Hematopoietic multipotent progenitor cell treated with erythropoietin and hydrocortisone succinate and interleukin-3 and kit ligand, for 15 days (in vitro differentiated cells): Measurements from ENCODE around the gene ADCK1.
"Not testable (repeated sequence)": the region's sequence is repeated elsewhere in the genome, so short reads cannot be mapped to it uniquely, and the experiment has no call there.

Experiments used
- DNase-seq: peaks from one replicate; pipeline ENCODE4 v3.0.0-alpha.2; 2015; ENCODE audit warnings: low spot score

Gene ADCK1

DNA sequence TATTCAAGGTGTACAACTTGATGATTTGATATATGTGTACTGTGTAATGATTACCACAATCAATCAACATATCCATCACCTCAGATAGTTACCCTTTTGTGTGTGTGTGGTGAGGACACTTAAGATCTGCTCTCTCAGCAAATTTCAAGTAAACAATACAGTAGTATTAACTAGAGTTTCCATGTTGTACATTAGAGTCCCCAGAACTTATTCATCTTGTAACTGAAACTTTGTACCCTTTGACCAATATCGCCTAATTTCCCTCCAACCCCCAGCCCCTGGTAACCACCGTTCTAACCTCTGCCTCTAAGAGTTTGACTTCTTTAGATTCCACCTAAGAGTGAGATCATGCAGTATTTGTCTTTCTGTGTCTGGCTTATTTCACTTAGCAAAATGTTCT lies 12.1 kb downstream of the ADCK1 start:
- DNase-seq, result no peak

DNA sequence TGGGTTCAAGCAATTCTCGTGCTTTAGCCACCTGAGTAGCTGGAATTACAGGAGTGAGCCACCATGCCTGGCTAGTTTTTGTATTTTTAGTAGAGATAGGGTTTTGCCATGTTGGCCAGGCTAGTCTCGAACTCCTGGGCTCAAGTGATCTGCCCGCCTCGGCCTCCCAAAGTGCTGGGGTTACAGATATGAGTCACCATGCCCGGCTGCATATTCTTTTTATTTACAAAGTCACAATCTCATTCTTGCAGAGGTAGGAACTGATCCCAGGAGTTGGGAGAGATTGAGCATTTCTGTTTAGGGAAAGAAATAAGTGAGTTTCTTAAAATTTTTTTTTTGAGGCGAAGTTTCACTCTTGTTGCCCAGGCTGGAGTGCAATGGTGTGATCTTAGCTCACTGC lies 12.8 kb downstream of the ADCK1 start:
- DNase-seq, result not testable (repeated sequence)

DNA sequence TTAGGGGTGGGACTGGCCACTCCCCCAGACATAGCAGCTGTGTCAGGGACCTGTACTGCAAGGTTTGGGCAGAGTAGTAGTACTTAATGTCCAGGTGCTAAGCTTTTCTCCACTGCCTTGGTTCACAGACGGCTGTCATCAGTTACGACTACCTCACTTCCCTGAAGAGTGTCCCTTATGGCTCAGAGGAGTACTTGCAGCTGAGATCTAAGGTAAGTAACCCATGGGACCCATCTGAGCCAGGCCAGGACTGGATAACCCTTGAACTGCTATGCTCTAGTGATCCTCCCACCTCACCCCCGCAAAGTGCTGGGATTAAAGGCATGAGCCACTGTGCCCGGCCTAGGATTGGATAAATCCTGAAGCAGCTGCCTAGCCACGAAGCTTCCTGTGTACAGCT lies 22.4 kb downstream of the ADCK1 start:
- peak; percentile 31 for DNase-seq

DNA sequence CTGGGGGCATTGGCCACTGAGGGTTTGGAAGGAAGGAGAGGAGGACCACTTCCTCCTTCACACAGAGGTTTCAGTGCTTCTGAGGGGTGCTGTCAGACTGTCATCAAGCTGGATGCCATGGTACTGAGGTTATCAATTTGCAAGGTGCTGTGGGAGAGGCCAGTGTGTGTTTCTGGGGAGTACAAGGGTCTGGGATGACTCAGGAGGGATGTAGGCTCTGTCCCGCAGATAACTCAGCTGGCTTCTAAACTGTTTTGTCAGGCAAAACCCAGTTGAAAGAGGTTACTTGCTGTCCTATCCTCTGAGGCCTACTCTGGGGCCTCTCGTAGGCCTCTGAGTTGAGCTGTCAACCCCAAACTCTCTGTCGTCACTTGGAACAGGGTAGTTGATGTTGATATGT lies 22.8 kb downstream of the ADCK1 start:
- DNase-seq, result peak; percentile 66

DNA sequence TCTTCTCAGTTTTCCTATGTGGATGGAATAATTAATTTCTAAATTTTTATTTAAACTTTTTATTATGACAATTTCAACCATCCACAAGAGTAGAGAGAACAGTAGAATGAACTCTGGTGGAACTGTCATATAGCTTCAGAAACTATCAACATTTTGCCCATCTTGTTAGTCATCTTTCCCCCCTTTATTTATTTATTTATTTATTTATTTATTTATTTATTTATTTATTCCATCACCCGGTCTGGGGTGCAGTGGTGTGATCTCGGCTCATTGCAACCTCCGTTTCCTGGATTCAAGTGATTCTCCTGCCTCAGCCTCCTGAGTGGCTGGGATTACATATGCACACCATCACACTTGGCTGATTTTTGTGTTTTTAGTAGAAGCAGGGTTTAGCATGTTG lies 23.5 kb downstream of the ADCK1 start:
- no peak for DNase-seq

DNA sequence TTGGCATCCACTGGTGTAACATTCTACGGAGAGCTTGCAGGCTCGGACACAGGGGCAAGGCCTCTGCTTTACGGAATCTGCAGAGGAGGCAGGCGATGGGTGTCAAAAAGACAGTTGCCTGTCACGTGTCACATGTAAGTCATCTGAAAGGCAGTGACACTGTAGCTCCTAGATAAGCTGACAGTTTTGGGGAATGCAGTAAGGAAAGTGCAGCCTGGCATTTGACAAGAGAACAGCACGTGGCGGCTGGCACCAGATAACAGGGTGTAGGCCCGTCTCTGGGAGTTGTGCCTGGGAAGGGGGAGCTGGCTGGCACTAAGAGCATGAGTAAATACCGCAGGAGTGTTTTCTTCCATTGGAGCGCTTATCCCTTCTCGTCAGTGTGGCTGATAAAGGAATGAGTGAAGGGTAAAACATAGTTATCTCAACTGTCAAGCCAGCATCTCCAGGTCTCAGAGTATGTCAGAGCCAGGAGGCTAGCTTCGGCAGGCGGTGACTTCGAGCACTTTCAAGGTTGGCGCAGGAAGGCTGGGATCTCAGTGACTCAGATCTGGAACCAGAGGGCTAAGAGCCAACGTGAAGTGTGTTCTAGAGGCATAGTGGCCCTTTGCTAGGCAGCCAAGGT lies 26.1 kb downstream of the ADCK1 start:
- peak; percentile 87 for DNase-seq

DNA sequence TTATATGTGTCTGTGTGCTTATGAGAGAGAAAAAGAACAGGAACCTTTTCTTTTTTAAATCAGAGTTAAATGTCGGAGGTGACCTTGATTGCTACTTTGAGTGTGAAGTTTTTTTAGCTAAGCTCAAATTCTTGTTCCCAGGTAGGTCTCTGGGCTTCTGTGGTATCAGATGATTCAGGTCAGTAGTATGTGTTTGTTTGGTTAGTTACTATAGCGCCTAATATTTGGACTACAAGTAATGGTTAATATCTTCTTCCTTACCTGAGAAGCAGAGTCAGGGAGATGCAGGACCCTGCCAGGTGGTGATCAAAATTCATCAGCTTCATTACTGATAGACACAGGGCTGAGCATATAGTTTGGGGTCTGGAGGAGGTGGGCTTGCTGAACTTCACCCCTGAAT lies 30.8 kb downstream of the ADCK1 start:
- no peak for DNase-seq

DNA sequence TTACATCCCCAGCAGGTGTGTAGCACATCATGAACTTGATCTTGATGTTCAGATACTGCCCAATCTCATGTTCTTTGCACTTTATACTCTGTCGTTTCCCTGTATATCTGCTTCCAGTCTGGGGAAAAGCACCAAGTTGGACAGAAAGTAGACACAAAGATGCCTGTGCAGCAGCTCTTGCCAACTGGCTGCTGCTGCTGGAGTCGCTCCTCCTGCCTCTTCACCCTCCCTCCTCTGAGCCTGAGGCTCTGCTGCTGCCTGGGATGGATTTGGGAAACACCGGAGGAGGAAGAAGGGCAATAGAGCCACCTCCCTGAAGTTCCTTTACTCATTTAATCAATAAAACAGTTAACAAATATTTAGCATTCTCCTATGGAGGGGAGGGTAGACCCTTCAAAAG lies 32.4 kb downstream of the ADCK1 start:
- DNase-seq, result no peak

DNA sequence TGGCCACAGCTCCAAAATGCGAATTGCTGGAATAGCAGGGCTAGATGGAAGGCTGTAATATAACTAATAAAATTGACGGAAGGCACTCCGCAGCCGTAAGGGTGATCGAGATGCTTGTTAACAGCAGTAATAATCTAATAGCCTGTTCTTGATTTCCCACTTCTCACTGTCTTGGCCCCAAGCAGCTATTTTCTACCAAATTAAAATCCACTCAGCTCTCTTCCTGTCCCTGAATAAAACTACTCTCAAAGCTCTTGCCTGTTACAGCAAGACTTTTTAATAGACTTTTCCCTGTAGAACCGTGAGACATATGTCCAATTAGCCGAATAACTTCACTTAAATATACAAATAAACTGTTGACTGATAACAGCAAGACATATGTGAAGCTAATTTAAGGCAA lies 38.0 kb downstream of the ADCK1 start:
- DNase-seq, result no peak

DNA sequence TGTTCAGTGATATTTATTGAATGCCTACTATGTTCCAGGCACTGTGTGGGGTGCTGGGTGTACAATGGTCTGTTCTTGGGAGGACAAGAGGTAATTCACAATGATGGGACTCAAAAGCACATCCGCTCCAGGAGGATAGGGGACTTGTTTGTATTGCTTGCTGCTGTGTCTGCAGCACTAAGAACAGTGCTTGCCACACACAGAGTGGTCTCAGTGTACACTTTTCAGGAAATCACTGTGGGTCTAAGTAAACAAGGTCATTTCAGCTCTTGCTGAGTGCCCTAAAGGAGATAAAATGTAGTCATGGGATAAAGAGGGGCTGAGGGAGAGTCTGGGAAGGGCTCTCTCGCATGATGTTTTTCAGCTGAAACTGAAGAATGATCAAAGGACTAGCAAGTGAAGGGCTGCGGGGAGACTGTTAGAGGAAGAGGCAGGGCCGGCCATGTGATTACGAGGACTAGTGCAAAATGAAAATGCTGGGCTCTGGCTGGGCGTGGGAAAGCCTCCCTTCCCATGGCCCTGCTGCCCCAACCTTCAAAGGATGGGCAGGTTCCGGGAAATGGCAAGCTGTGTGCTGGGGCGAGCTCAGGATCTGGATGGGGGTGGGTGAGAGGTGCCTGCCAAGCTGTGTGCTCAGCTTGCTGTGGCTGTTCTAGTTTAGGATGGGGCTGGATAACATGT lies 39.1 kb downstream of the ADCK1 start:
- DNase-seq, result no peak

DNA sequence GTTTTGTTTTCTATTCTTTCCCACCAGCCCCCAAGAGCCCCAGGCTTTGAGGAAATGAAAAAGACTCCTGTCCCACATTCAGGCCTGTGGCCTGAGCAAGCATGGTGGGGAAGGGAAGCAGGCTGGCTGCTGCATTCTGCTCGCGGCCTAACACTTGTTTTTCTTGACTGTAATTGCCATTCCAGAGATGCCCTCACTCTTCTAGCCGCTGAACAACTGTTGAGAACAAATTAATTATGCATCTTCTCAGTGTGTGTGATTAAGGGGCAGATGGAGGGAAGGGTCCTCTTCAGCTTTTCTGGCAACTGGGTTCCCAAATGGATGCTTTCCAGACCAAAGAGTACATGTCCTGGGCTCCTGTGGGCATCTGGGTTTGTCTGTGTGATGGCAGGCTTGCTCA lies 43.3 kb downstream of the ADCK1 start:
- DNase-seq, result no peak

DNA sequence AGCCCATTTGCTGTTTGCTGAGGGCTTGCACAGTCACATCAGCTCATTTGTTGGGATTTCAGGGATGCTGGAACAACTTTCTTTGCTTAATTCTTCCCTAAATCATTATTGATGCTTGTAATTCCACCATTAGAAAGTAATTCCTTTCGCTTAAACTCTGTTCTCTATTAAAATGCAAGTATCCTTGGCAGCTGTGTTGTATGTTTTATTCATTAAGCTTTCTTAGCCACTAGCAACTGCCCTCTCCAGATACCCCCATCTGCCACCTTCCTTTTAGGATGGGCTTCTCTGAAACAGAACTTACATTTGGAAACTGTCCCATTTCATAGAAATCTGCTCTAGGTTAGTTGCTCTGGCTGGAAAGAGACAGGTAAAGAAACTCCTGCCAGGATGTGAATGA lies 43.7 kb downstream of the ADCK1 start:
- no peak for DNase-seq

DNA sequence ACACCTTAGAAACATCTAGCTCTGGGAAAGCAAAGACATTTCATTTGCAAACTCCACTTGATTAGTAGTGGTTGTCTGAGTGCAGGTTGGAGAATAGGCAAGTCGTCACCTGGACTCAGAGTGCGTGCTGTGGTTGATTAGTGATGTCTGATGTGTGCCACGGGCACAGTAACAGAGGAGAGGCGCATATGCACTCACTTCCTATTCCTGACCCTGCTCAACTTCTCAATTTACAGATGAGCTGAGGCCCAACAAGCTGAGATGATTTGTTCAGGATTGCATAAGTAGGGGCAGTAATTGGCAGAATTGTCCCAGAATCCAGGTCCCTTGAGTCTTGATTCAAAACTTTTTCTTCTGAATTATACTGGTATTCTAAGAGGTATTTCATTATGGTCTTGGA lies 44.9 kb downstream of the ADCK1 start:
- DNase-seq, result no peak

DNA sequence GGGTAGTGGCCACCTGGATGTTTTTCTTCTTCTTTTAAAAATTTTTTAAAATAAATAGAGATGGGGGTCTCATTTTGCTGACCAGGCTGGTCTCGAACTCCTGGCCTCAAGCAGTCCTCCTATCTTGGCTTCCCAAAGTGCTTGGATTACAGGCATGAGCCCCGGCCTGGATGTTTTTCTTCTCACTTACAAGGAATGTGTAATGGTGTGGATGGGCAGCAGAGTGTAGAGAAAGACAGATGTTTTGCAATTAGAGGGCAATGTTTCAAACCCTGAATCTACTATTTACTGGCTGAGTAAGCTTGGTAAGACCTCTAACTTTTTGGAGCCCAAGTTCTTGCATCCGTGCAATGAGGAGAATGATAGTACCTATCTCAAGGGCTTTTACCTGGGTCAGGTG lies 48.1 kb downstream of the ADCK1 start:
- no peak for DNase-seq

DNA sequence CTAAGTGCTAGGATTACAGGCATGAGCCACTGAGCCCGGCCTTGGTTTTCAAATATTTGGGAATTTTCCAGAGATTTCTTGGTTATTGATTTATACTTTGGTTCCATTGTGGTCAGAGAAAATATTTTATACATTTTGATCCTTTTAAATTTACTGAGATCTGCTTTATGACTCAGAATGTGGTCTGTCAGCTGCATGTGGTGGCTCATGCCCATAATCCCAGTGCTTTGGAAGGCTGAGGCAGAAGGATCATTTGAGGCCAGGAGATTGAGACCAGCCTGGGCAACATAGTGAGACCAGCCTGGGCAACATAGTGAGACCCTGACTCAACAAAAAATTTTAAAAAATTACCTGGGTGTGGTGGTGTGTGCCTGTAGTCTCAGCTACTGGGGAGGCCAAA lies 49.8 kb downstream of the ADCK1 start:
- no peak for DNase-seq

DNA sequence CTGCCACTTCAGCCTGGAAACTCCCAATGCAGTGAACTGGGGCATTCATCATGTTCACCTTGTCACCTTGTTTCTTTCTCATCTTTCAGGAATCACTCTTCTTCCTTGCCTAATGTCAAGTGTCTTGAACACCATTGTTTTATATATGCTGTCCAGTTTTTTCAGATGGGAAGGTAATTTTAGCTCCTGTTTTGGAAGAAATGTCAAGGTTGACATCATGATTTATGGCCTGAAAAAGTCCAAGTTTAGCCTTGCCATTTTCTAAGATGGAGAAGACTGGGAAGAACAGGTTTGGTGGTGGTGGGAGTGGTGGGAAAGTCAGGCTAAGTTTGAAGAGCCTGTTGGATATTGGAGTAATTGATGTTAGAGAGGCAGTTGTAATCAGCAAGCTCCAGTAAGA lies 54.0 kb downstream of the ADCK1 start:
- no peak for DNase-seq

DNA sequence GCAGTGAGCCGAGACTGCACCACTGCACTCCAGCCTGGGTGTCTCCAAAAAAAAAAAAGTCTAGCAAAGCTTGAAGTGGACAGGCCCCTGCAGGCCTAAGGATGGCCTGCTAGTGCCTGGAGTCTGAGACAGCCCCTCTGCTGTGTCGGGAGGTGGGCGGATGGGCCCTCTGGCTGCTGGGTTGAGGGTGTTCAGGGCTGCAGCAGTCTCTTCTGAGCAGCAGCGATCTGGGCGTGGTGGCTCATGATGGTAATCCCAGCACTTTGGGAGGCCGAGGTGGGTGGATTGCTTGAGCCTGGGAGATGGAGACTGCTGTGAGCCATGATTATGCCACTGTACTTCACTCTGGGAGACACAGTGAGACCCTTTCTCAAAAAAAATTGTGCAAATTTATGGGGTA lies 57.0 kb downstream of the ADCK1 start:
- no peak for DNase-seq

DNA sequence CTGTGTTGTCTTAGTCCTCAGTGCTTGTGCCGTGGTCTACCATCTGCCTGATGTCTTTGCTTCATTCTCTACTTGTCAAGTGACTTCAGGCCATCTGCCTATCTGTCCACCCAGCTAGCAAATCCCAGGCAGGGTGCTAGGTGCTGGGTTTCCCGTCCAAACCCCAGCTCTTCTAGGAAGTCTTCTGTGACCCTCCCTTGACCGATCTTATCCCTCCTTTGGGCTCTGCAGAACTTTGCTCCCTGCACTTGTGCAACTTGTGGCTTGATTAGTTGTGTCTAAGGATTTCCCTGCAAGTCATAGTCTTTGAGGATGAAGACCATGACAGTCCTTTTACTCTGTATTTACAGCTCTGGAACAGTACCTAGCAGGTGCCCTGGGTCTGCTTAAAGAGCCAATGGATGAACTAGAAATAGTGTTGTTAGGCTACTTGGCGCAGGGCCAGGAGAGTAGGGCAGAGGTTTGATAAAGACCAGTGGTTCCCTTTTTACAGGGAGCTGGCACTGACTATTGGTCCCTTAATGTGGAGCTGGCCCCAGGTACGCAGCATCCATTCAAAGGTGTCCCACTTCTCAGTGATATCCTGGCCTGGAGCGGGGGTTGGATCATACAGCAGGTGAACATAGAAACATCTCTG lies 60.1 kb downstream of the ADCK1 start:
- peak; percentile 61 for DNase-seq

DNA sequence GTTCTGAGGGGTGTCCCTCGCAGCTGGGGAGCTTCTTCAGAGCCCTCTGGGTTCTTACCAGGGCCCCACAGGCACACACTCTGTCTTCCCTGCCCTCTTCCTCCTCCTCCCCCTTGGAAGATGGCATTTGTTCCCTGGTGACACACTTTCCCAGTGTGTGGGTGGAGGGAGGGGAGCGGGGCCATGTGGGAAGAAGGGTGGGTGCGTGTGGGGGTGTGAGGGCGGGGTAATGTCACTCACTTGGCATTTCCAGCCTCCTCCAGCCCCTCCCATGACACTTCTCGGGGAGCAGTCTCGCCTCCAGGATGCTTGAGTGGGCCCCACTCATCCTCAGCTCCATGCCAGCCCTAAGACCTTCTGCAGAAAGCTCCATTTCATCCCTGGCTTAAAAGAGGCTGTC lies 61.3 kb downstream of the ADCK1 start:
- no peak for DNase-seq

DNA sequence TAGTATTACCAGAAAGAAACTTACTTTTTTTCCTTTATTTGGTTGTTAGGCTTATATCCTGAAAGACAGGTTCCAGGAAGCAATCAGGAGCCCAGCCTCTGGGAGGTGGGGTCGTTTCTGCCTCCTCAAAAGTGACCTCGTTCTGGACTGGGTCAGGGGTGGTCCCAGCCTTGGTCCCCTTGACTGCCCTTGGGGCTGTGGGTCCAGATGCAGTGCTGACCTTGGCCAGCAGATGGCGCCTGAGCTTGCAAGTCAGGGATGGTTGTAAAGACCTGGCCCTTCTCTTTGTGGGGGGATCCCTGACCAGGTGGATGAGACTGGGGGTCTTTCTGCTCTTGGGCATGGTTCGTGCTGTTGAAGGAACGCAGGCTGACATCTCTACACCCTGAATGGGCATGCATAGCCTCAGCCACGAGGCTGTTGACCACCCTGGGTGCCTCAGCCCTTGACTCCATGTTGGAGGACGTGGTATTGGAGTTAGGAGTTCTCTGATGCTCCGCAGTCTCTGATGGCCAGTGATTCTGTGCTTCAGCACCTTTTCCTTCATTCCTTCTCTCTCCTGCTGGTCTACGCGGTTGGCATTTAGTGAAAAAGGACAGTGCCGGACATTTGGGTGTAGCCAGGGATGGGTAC lies 62.4 kb downstream of the ADCK1 start:
- DNase-seq, result peak; percentile 77

DNA sequence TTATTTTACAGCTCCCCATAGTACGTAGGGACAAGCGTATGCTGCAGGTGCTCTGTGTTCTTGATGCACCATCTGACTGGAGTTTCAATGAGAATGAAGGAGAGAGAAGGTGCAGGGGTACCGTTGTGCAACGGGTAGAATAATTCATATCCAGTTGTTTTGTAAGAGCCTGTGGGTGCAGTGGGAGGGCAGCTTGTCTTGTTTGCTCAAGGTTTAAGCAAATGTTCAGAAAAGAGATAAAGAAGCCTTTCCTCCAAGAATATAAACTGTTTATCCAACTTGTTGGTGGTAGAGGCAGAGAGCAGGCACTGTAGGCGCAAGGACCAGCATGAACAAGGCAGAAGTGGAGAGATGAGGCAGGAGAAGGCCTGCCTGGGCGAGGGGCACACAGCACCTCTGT lies 64.2 kb downstream of the ADCK1 start:
- DNase-seq, result no peak

DNA sequence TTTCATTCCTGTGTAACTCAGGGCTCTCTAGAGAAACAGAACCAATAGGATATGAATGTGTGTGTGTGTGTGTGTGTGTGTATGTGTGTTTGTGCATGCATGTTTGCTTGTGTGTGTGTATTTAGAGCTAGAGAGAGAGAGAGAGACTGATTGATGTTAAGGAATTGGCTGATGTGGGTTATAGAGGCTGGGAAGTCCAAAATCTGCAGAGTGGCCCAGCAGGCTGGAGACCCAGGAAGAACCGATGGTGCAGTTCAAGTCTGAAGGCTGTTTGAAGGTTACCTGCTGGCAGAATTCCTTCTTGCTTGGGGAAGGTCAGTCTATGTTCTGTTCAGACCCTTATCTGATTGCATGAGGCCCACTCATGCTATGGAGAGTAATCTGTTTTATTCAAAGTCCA lies 64.7 kb downstream of the ADCK1 start:
- DNase-seq, result no peak

DNA sequence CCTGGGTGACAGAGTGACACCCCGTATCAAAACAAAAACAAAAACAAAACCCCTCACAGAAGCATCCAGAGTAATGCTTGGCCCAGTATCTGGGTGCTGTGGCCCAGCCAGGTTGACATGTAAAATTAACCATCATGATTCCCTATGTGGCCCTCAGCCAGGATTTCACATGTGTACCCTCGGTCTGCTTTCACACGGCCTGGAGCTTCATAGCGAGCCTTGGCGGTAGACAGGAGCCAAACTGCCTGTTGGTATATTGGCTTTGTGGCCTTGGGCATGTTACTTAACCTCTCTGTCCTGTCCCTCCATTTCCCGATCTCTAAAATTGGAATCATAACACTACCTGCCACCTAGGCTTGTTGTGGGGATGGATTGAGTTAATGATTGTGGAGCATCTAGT lies 65.5 kb downstream of the ADCK1 start:
- no peak for DNase-seq
